Measurements from ENCODE around the gene MPZL3.

DNA sequence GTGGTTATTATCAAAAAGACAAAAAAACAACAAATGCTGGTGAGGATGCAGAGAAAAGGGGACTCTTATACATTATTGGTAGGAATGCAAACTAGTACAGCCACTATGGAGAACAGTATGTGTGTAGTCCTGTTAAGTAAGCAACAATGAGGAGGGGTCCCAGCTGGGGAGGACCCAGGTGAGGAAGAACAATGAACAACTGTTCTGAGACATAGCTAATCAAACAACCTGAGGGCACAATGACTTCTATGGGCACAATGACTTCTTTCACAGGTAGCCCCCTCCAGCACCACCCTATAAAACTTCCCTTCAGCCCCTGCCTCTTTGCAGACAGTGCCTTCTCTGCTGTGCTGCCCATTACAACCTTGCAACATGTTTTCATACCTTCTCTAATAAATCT lies 32.9 kb downstream of the MPZL3 start:
- TF ChIP-seq, protein P1, sequence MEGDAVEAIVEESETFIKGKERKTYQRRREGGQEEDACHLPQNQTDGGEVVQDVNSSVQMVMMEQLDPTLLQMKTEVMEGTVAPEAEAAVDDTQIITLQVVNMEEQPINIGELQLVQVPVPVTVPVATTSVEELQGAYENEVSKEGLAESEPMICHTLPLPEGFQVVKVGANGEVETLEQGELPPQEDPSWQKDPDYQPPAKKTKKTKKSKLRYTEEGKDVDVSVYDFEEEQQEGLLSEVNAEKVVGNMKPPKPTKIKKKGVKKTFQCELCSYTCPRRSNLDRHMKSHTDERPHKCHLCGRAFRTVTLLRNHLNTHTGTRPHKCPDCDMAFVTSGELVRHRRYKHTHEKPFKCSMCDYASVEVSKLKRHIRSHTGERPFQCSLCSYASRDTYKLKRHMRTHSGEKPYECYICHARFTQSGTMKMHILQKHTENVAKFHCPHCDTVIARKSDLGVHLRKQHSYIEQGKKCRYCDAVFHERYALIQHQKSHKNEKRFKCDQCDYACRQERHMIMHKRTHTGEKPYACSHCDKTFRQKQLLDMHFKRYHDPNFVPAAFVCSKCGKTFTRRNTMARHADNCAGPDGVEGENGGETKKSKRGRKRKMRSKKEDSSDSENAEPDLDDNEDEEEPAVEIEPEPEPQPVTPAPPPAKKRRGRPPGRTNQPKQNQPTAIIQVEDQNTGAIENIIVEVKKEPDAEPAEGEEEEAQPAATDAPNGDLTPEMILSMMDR (conservative IDR thresholded peaks at IDR 0.05) = no peak
- no peak for TF ChIP-seq EZH2 (IDR thresholded peaks at IDR 0.05; ENCODE audit: low read depth)

All from PC-9 (cell line).